ENCODE results near the gene SF3B3.

DNA sequence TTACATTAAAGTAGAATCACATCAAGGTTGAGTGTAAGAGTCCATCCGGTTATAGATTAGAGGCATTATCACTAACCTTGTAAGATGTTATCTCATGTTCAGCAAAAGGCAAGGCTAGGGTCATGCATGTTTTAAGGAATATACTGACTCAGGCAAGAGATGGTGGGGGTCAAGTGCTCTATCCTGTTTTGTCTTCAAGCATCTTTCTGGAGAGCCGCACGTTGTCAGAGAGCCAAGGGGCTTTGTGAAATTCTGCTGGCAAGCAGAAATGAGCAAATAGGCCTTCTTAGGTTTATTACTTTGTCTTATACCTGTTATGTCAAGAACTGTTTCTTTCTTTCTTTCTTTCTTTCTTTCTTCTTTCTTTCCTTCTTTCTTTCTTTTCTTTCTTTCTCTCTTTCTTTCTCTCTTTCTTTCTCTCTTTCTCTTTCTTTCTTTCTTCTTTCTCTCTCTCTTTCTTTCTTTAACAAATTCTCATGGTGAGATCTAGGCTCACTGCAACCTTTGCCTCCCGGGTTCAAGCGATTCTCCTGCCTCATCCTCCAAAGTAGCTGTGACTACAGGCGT lies 75.4 kb downstream of the SF3B3 start:
- TF ChIP-seq GATA2 (IDR thresholded peaks at IDR 0.05; ENCODE audit: low read depth, low read length) (no peak), GATA3 (IDR thresholded peaks at IDR 0.05; ENCODE audit: low read depth, low read length) (no peak)

All from SH-SY5Y (cell line).